ENCODE measurements around the gene MYO5B. TPM values are rescaled to one million over a fixed set of nuclear protein-coding genes. Genes with fewer than 3 reads are reported as not detected.

Gene MYO5B
- total RNA-seq, 1 experiment from 2014 or later, result 32.1 TPM

GRCh38 chr18:49976001-49976400, 218.9 kb downstream of the MYO5B start:
- RAD21 ChIA-PET (ENCODE audit: low non-redundant PET in 1 of 2, low total read pairs in 2 of 2, uncharacterized antibody in 2 of 2, unreplicated experiment in 2 of 2), result no interaction called here
- CTCF ChIA-PET, result no interaction called here
- Histone ChIP-seq H3K4me3 (replicated peaks in 1 of 2; ENCODE audit: low read depth in 1 of 2, low read length in 2 of 2) (no peak overlapping the region), H3K27ac (ENCODE audit: low read depth, low read length) (no peak overlapping the region), H3K9me2 (ENCODE audit: insufficient read depth) (no peaks in the 10 kb centered on the region), H3K9ac (ENCODE audit: low read length) (no peak overlapping the region), H3K4me1 (ENCODE audit: control insufficient read depth in 1 of 2, insufficient read depth in 2 of 2, low read length in 2 of 2) (no peaks in the 10 kb centered on the region; a peak in 1 of 4 replicates), H2AFZ (ENCODE audit: low read depth, low read length, poor library complexity, severe bottlenecking) (no peak overlapping the region), H3K36me3 (ENCODE audit: control insufficient read depth in 1 of 2, insufficient read depth in 2 of 2, low read length in 2 of 2) (no peaks in the 10 kb centered on the region), H3K4me2 (ENCODE audit: low read length) (no peak overlapping the region), H4K20me1 (ENCODE audit: insufficient read depth) (no peaks in the 10 kb centered on the region), H3K9me3 (ENCODE audit: control insufficient read depth in 1 of 2, insufficient read depth in 1 of 2, low read depth in 1 of 2, low read length in 2 of 2) (no peaks in the 10 kb centered on the region), H3K27me3 (ENCODE audit: insufficient read depth, low read length) (no peaks in the 10 kb centered on the region), H3K79me2 (ENCODE audit: insufficient read depth, low read length) (no peaks in the 10 kb centered on the region)
- POLR2A ChIA-PET, result no interaction called here
- DNase-seq (ENCODE audit: low read depth, low spot score) (no peak), ATAC-seq (no peak)
- intact Hi-C loops (cut with micrococcal nuclease), result no loop called here
- TF ChIP-seq JUND (IDR thresholded peaks at IDR 0.05) (no peak), CEBPB (IDR thresholded peaks at IDR 0.05; ENCODE audit: low read depth) (no peak), SIN3A (IDR thresholded peaks at IDR 0.05; ENCODE audit: low read depth) (no peak), EZH2phosphoT487 (IDR thresholded peaks at IDR 0.05; ENCODE audit: borderline replicate concordance) (no peak), TCF7L2 (IDR thresholded peaks at IDR 0.05; ENCODE audit: borderline replicate concordance, extremely low read depth, insufficient read depth, insufficient read length) (no peak), ELF1 (IDR thresholded peaks at IDR 0.05; ENCODE audit: borderline replicate concordance, low read depth) (no peak), YY1 (IDR thresholded peaks at IDR 0.05; ENCODE audit: extremely low read depth, insufficient replicate concordance, low read depth, low read length) (no peak), EGR1 (IDR thresholded peaks at IDR 0.05; ENCODE audit: low read depth) (no peak)
- TF ChIP-seq, protein P1, sequence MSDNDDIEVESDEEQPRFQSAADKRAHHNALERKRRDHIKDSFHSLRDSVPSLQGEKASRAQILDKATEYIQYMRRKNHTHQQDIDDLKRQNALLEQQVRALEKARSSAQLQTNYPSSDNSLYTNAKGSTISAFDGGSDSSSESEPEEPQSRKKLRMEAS (IDR thresholded peaks at IDR 0.05), result no peak
- BruUV-seq (replicated peaks), result no TSS peak

- POLR2A ChIA-PET, result no interaction called here
- intact Hi-C loops (cut with micrococcal nuclease), result no loop called here
- ATAC-seq (no peak), DNase-seq (ENCODE audit: low read depth, low spot score) (no peak)
- CTCF ChIA-PET, result no interaction called here
- Histone ChIP-seq H3K4me1 (ENCODE audit: control insufficient read depth in 1 of 2, insufficient read depth in 2 of 2, low read length in 2 of 2) (no peaks in the 10 kb centered on the region), H3K4me2 (ENCODE audit: low read length) (no peak overlapping the region), H2AFZ (ENCODE audit: low read depth, low read length, poor library complexity, severe bottlenecking) (no peak overlapping the region), H3K27me3 (ENCODE audit: insufficient read depth, low read length) (no peaks in the 10 kb centered on the region; the same call in 1 of the 2 replicates), H4K20me1 (ENCODE audit: insufficient read depth) (no peaks in the 10 kb centered on the region), H3K9me2 (ENCODE audit: insufficient read depth) (no peaks in the 10 kb centered on the region), H3K27ac (ENCODE audit: low read depth, low read length) (no peak overlapping the region), H3K9me3 (ENCODE audit: control insufficient read depth in 1 of 2, insufficient read depth in 1 of 2, low read depth in 1 of 2, low read length in 2 of 2) (no peaks in the 10 kb centered on the region), H3K36me3 (ENCODE audit: control insufficient read depth in 1 of 2, insufficient read depth in 2 of 2, low read length in 2 of 2) (no peaks in the 10 kb centered on the region), H3K4me3 (replicated peaks in 1 of 2; ENCODE audit: low read depth in 1 of 2, low read length in 2 of 2) (no peak overlapping the region), H3K79me2 (ENCODE audit: insufficient read depth, low read length) (no peaks in the 10 kb centered on the region), H3K9ac (ENCODE audit: low read length) (no peak overlapping the region)
- RAD21 ChIA-PET (ENCODE audit: low non-redundant PET in 1 of 2, low total read pairs in 2 of 2, uncharacterized antibody in 2 of 2, unreplicated experiment in 2 of 2), result no interaction called here
- BruUV-seq (replicated peaks), result no TSS peak
- TF ChIP-seq SRF (IDR thresholded peaks at IDR 0.05; ENCODE audit: low read depth), result no peak
- TF ChIP-seq SIN3A (IDR thresholded peaks at IDR 0.05; ENCODE audit: low read depth), result no peak
- TF ChIP-seq, protein P1 (IDR thresholded peaks at IDR 0.05), result no peak
Measured at GRCh38 chr18:49974079-49974478, 220.9 kb downstream of the MYO5B start.
